K562 (cell line): ENCODE measurements around the gene ACP6.

Experiments used
- CTCF ChIP-seq, 3 experiments: IDR thresholded peaks in 2 of 3; conservative IDR thresholded peaks in 1 of 3; 2 replicates each; pipeline ENCODE4 v1.5.1; 2011 to 2012; ENCODE audit warnings: low read length in 3 of 3, mild to moderate bottlenecking in 3 of 3, control low read depth in 2 of 3, improper control_type of control experiment in 1 of 3, inconsistent platforms in 1 of 3, low read depth in 1 of 3, mixed read lengths in 1 of 3, moderate library complexity in 1 of 3; ENCODE audit not compliant: insufficient read depth in 2 of 3
- ELF2 ChIP-seq: fragments of 250-450 bp; sonication (Bioruptor Pico); IDR thresholded peaks from 2 replicates; pipeline ENCODE4 v1.5.0; 2021; ENCODE audit warnings: mild to moderate bottlenecking
- ETV6 ChIP-seq, 3 experiments: fragments of 150-350 bp in 1 of 3; sonication (generic) in 1 of 3; formaldehyde crosslinking in 1 of 3; IDR thresholded peaks; 2 replicates each; pipeline versions ENCODE4 v1.6.1 to v1.8.0; 2014 to 2022; ENCODE audit warnings: borderline replicate concordance in 2 of 3, low read depth in 2 of 3, antibody characterized with exemption in 1 of 3, low read length in 1 of 3, mild to moderate bottlenecking in 1 of 3, missing genetic modification reagents in 1 of 3
- LARP7 ChIP-seq: fragments of 450-650 bp; IDR thresholded peaks from 2 replicates; pipeline ENCODE4 v1.6.1; 2016
- MYC ChIP-seq, 2 experiments: fragments of 250-450 bp in 1 of 2; sonication (Bioruptor Pico) in 1 of 2; IDR thresholded peaks; 2 replicates each; pipeline versions ENCODE4 v1.5.1 to v1.6.1; 2012 to 2021; ENCODE audit warnings: low read depth in 2 of 2, borderline replicate concordance in 1 of 2, improper control_type of control experiment in 1 of 2, low read length in 1 of 2, mild to moderate bottlenecking in 1 of 2, moderate library complexity in 1 of 2
- POLR2A ChIP-seq: fragments of 450-650 bp; conservative IDR thresholded peaks from 2 replicates; pipeline ENCODE4 v1.6.1; 2016
- POLR2AphosphoS5 ChIP-seq: IDR thresholded peaks from 2 replicates; pipeline ENCODE4 v1.6.1; 2011; ENCODE audit warnings: mild to moderate bottlenecking, low read depth, low read length, moderate library complexity; ENCODE audit not compliant: control insufficient read depth, insufficient read depth
- TAF1 ChIP-seq: IDR thresholded peaks from 2 replicates; pipeline ENCODE4 v1.6.1; 2011; ENCODE audit warnings: mild to moderate bottlenecking, low read length, moderate library complexity; ENCODE audit not compliant: insufficient read depth, control insufficient read depth, severe bottlenecking; ENCODE audit errors: extremely low read depth
- ZNF354B ChIP-seq: fragments of 250-450 bp; sonication (Bioruptor Pico); IDR thresholded peaks from 2 replicates; pipeline ENCODE4 v1.4.0; 2020
- TF ChIP-seq, protein P1 (sequence below): fragments of 250-450 bp; sonication (Bioruptor Pico); IDR thresholded peaks from 2 replicates; pipeline ENCODE4 v1.5.0; 2022; ENCODE audit warnings: mild to moderate bottlenecking
- TF ChIP-seq, protein P2 (sequence below): IDR thresholded peaks from 2 replicates; pipeline ENCODE4 v1.6.1; 2016; ENCODE audit warnings: missing genetic modification characterization, missing compliant biosample characterization
- TF ChIP-seq, protein P3 (sequence below): IDR thresholded peaks from 2 replicates; pipeline ENCODE4 v1.6.1; 2012; ENCODE audit warnings: low read depth, low read length, improper control_type of control experiment, borderline replicate concordance

- TF ChIP-seq ZNF354B (CRISPR knock-in tag) (no peak), CTCF (IDR thresholded peaks at IDR 0.05 in 2 of 3, conservative IDR thresholded peaks at IDR 0.05 in 1 of 3; ENCODE audit: insufficient read depth in 2 of 3, low read depth in 1 of 3, low read length in 3 of 3) (no peak), POLR2AphosphoS5 (no peak), TAF1 (no peak), ETV6 (IDR thresholded peaks at IDR 0.05; ENCODE audit: borderline replicate concordance in 1 of 2, low read depth in 2 of 2, low read length in 1 of 2) (no peak), ETV6 (CRISPR knock-in tag; IDR thresholded peaks at IDR 0.05; ENCODE audit: borderline replicate concordance) (no peak), LARP7 (no peak), POLR2A (no peak), MYC (IDR thresholded peaks at IDR 0.05; ENCODE audit: low read depth, low read length) (no peak), MYC (CRISPR knock-in tag; IDR thresholded peaks at IDR 0.05; ENCODE audit: borderline replicate concordance, low read depth) (no peak), ELF2 (CRISPR knock-in tag) (no peak)
- TF ChIP-seq, protein P1, sequence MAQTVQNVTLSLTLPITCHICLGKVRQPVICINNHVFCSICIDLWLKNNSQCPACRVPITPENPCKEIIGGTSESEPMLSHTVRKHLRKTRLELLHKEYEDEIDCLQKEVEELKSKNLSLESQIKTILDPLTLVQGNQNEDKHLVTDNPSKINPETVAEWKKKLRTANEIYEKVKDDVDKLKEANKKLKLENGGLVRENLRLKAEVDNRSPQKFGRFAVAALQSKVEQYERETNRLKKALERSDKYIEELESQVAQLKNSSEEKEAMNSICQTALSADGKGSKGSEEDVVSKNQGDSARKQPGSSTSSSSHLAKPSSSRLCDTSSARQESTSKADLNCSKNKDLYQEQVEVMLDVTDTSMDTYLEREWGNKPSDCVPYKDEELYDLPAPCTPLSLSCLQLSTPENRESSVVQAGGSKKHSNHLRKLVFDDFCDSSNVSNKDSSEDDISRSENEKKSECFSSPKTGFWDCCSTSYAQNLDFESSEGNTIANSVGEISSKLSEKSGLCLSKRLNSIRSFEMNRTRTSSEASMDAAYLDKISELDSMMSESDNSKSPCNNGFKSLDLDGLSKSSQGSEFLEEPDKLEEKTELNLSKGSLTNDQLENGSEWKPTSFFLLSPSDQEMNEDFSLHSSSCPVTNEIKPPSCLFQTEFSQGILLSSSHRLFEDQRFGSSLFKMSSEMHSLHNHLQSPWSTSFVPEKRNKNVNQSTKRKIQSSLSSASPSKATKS (CRISPR knock-in tag), result no peak
- TF ChIP-seq, protein P2, sequence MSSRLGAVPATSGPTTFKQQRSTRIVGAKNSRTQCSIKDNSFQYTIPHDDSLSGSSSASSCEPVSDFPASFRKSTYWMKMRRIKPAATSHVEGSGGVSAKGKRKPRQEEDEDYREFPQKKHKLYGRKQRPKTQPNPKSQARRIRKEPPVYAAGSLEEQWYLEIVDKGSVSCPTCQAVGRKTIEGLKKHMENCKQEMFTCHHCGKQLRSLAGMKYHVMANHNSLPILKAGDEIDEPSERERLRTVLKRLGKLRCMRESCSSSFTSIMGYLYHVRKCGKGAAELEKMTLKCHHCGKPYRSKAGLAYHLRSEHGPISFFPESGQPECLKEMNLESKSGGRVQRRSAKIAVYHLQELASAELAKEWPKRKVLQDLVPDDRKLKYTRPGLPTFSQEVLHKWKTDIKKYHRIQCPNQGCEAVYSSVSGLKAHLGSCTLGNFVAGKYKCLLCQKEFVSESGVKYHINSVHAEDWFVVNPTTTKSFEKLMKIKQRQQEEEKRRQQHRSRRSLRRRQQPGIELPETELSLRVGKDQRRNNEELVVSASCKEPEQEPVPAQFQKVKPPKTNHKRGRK (tag), result no peak
- TF ChIP-seq, protein P3, sequence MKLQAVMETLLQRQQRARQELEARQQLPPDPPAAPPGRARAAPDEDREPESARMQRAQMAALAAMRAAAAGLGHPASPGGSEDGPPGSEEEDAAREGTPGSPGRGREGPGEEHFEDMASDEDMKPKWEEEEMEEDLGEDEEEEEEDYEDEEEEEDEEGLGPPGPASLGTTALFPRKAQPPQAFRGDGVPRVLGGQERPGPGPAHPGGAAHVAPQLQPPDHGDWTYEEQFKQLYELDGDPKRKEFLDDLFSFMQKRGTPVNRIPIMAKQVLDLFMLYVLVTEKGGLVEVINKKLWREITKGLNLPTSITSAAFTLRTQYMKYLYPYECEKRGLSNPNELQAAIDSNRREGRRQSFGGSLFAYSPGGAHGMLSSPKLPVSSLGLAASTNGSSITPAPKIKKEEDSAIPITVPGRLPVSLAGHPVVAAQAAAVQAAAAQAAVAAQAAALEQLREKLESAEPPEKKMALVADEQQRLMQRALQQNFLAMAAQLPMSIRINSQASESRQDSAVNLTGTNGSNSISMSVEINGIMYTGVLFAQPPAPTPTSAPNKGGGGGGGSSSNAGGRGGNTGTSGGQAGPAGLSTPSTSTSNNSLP, result no peak
Observed at GRCh38 chr1:147618771-147619170, 51.6 kb downstream of the ACP6 start.
